MM.1S (cell line): ENCODE measurements around the gene ARPP21.

Experiments used
- DNase-seq: peaks from one replicate; pipeline ENCODE4 v3.0.0-alpha.2; 2015
- H2AFZ ChIP-seq: fragments of 300-600 bp; sonication (generic); 2 replicates; pipeline ENCODE4 v1.6.0; 2016; ENCODE audit warnings: antibody characterized with exemption, low read length
- H3F3A ChIP-seq: fragments of 300-600 bp; sonication (generic); 2 replicates; pipeline ENCODE4 v1.6.1; 2016; ENCODE audit warnings: mild to moderate bottlenecking, antibody characterized with exemption, low read length, moderate library complexity, mixed read lengths; ENCODE audit not compliant: insufficient read depth
- H3K27ac ChIP-seq: fragments of 300-600 bp; sonication (generic); 2 replicates; pipeline ENCODE4 v1.5.1; 2016; ENCODE audit warnings: mild to moderate bottlenecking, low read length
- H3K27me3 ChIP-seq: fragments of 300-600 bp; sonication (generic); replicated peaks from 2 replicates; pipeline ENCODE4 v1.6.0; 2016; ENCODE audit warnings: low read length; ENCODE audit not compliant: insufficient read depth
- H3K36me3 ChIP-seq: fragments of 300-600 bp; sonication (generic); replicated peaks from 2 replicates; pipeline ENCODE4 v1.6.1; 2016; ENCODE audit warnings: mild to moderate bottlenecking, low read length, mixed read lengths; ENCODE audit not compliant: insufficient read depth
- H3K4me1 ChIP-seq: fragments of 300-600 bp; sonication (generic); 2 replicates; pipeline ENCODE4 v1.6.1; 2016; ENCODE audit warnings: low read length, mixed read lengths
- H3K4me2 ChIP-seq: fragments of 300-600 bp; sonication (generic); 2 replicates; pipeline ENCODE4 v1.6.0; 2016; ENCODE audit warnings: low read depth, low read length
- H3K4me3 ChIP-seq: fragments of 300-600 bp; sonication (generic); 2 replicates; pipeline ENCODE4 v1.5.1; 2016; ENCODE audit warnings: low read length, mixed read lengths
- H3K79me2 ChIP-seq: fragments of 300-600 bp; sonication (generic); 2 replicates; pipeline ENCODE4 v1.6.1; 2016; ENCODE audit warnings: mixed run types, low read length, mixed read lengths
- H3K9ac ChIP-seq: fragments of 300-600 bp; sonication (generic); 2 replicates; pipeline ENCODE4 v1.6.1; 2016; ENCODE audit warnings: low read length, mixed read lengths
- H3K9me2 ChIP-seq: fragments of 300-600 bp; sonication (generic); replicated peaks from 2 replicates; pipeline ENCODE4 v1.6.1; 2016; ENCODE audit warnings: mild to moderate bottlenecking, low read length, mixed read lengths; ENCODE audit not compliant: insufficient read depth
- H3K9me3 ChIP-seq: fragments of 300-600 bp; sonication (generic); replicated peaks from 2 replicates; pipeline ENCODE4 v1.6.1; 2016; ENCODE audit warnings: mild to moderate bottlenecking, low read length, mixed read lengths; ENCODE audit not compliant: insufficient read depth
- H4K20me1 ChIP-seq: fragments of 300-600 bp; sonication (generic); 2 replicates; pipeline ENCODE4 v1.6.1; 2016; ENCODE audit warnings: mild to moderate bottlenecking, low read length, moderate library complexity, mixed read lengths; ENCODE audit not compliant: insufficient read depth
- CTCF ChIP-seq: fragments of 300-600 bp; sonication (generic); IDR thresholded peaks from 2 replicates; pipeline ENCODE4 v1.5.1; 2016; ENCODE audit warnings: antibody characterized with exemption, low read length, mixed read lengths
- EZH2 ChIP-seq: fragments of 300-600 bp; sonication (generic); optimal IDR thresholded peaks from 2 replicates; pipeline ENCODE3; 2017; ENCODE audit warnings: low read depth, mild to moderate bottlenecking, antibody characterized with exemption, low read length, mixed read lengths
- EZH2phosphoT487 ChIP-seq: fragments of 300-600 bp; sonication (generic); IDR thresholded peaks from 2 replicates; pipeline ENCODE4 v1.6.1; 2018; ENCODE audit warnings: antibody characterized with exemption, low read length

The ARPP21 gene

GRCh38 chr3:35817216-35817615 is 177.9 kb downstream of the ARPP21 start:
- Histone ChIP-seq H3K9ac (no peak overlapping the region), H3K36me3 (no peaks in the 10 kb centered on the region), H2AFZ (no peak overlapping the region), H3K27ac (no peak overlapping the region), H3K9me3 (no peaks in the 10 kb centered on the region), H3K27me3 (no peaks in the 10 kb centered on the region), H3K79me2 (no peaks in the 10 kb centered on the region), H3K4me1 (no peaks in the 10 kb centered on the region), H3K9me2 (no peaks in the 10 kb centered on the region), H3F3A (no peaks in the 10 kb centered on the region), H4K20me1 (no peaks in the 10 kb centered on the region), H3K4me3 (no peak overlapping the region), H3K4me2 (no peak overlapping the region)
- TF ChIP-seq EZH2phosphoT487: no peak
- TF ChIP-seq CTCF: no peak
- TF ChIP-seq EZH2: no peak
- DNase-seq: no peak

- no peak for DNase-seq
- H3K4me2 ChIP-seq: no peak overlapping the region
- H3F3A ChIP-seq: no peaks in the 10 kb centered on the region
- H4K20me1 ChIP-seq: no peaks in the 10 kb centered on the region
- H3K4me3 ChIP-seq: no peak overlapping the region
- no peaks in the 10 kb centered on the region for H3K27me3 ChIP-seq
- H3K9me3 ChIP-seq: no peaks in the 10 kb centered on the region
- no peaks in the 10 kb centered on the region for H3K4me1 ChIP-seq
- H3K27ac ChIP-seq: no peak overlapping the region
- no peak overlapping the region for H3K9ac ChIP-seq
- H3K36me3 ChIP-seq: no peaks in the 10 kb centered on the region
- no peak for TF ChIP-seq EZH2phosphoT487
- no peak for TF ChIP-seq EZH2
- no peak for TF ChIP-seq CTCF
- no peaks in the 10 kb centered on the region for H3K9me2 ChIP-seq
- H3K79me2 ChIP-seq: no peaks in the 10 kb centered on the region
- H2AFZ ChIP-seq: no peak overlapping the region
Measured at GRCh38 chr3:35832140-35832571, 192.8 kb downstream of the ARPP21 start.
